Tibial nerve (tissue), 4 donors: Measurements from ENCODE around the gene METAP1D.

Experiments
- EP300 ChIP-seq, 2 donors: sonication (generic); formaldehyde crosslinking; IDR thresholded peaks; one replicate each; pipeline ENCODE4 v1.6.1; 2017; ENCODE audit warnings: antibody characterized with exemption in 2 of 2, mild to moderate bottlenecking in 1 of 2
- POLR2A ChIP-seq, 2 donors: fragments of 450-650 bp; IDR thresholded peaks; one replicate each; pipeline ENCODE4 v1.6.1; 2017; ENCODE audit warnings: antibody characterized with exemption in 2 of 2, mild to moderate bottlenecking in 2 of 2, moderate library complexity in 2 of 2
- TF ChIP-seq, protein P1 (sequence below), 5 experiments: fragments of 200-600 bp in 3 of 5; fragments of 450-650 bp in 2 of 5; sonication (generic) in 3 of 5; IDR thresholded peaks; one replicate each; pipeline ENCODE4 v1.5.1; 2016 to 2019; ENCODE audit warnings: antibody characterized with exemption in 5 of 5, mild to moderate bottlenecking in 3 of 5, moderate library complexity in 2 of 5

DNA sequence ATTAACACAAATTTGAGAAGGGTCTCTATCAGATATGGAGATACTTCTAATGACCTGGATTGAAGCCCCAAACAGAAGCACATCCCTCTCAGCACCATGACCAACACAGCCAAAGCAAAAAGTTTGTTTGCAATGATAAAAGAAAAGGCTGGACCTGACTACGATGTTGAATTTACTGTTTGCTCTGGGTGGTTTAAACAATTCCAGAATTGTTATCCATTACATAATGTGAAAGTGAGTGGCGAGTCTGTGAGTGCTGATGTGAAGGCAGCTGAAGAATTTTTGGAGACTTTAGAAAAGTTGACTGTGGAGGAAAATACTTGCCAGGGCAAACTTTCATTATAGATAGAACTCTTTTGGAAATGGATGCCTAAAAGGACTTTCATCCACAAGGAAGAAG, 120.4 kb downstream of the METAP1D start:
- TF ChIP-seq EP300 (IDR thresholded peaks at IDR 0.05) (no peak), POLR2A (IDR thresholded peaks at IDR 0.05) (no peak)
- TF ChIP-seq, protein P1, sequence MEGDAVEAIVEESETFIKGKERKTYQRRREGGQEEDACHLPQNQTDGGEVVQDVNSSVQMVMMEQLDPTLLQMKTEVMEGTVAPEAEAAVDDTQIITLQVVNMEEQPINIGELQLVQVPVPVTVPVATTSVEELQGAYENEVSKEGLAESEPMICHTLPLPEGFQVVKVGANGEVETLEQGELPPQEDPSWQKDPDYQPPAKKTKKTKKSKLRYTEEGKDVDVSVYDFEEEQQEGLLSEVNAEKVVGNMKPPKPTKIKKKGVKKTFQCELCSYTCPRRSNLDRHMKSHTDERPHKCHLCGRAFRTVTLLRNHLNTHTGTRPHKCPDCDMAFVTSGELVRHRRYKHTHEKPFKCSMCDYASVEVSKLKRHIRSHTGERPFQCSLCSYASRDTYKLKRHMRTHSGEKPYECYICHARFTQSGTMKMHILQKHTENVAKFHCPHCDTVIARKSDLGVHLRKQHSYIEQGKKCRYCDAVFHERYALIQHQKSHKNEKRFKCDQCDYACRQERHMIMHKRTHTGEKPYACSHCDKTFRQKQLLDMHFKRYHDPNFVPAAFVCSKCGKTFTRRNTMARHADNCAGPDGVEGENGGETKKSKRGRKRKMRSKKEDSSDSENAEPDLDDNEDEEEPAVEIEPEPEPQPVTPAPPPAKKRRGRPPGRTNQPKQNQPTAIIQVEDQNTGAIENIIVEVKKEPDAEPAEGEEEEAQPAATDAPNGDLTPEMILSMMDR (IDR thresholded peaks at IDR 0.05): no peak
